ENCODE data around the gene PPP1R9A. TPM values are rescaled to one million over a fixed set of nuclear protein-coding genes. Genes with fewer than 3 reads are reported as not detected.
A peak's percentile ranks its signal among the peaks of the same experiment; 100 is the strongest.

Gene PPP1R9A
- total RNA-seq, 1 experiment from 2014 or later, result 5.9 TPM

DNA sequence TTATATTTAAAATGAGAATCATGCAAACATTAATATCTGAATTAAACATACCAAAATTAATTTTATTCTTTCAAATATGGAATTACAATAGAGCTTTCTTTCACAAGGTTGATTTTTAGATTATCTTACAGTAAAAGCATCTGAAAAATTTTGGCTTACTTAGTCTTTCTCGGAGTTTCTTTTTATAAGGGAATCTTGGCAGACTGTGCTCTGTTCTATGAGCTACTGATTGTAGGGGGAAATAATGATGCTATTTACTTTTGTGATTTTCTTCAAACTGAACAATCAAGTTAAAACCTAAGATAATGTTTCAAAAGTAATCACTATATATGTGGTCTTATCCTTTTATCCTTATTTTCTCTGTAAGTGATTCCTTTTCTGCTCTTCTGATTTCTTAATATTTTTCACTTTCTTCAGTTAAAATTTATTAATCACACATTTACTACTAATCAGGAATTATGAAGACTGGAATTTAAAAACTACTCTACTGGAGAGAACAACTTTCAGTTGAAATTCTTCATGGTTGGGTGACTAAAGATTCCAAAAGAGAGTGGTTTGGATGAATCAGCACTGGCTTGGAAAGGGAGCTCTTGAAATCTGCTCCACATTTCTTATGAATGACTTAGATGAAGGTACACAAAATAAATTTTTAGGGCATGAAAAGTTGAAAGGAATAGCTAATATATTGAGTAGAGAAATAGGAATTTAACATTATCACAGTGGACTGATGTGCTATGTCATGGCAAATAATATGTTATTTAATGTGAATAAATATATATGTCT lies 103.9 kb downstream of the PPP1R9A start:
- DNase-seq, result peak; percentile 89
- TF ChIP-seq, protein P1, sequence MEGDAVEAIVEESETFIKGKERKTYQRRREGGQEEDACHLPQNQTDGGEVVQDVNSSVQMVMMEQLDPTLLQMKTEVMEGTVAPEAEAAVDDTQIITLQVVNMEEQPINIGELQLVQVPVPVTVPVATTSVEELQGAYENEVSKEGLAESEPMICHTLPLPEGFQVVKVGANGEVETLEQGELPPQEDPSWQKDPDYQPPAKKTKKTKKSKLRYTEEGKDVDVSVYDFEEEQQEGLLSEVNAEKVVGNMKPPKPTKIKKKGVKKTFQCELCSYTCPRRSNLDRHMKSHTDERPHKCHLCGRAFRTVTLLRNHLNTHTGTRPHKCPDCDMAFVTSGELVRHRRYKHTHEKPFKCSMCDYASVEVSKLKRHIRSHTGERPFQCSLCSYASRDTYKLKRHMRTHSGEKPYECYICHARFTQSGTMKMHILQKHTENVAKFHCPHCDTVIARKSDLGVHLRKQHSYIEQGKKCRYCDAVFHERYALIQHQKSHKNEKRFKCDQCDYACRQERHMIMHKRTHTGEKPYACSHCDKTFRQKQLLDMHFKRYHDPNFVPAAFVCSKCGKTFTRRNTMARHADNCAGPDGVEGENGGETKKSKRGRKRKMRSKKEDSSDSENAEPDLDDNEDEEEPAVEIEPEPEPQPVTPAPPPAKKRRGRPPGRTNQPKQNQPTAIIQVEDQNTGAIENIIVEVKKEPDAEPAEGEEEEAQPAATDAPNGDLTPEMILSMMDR (conservative IDR thresholded peaks at IDR 0.05; ENCODE audit: low read depth, low read length), result no peak
- TF ChIP-seq EZH2 (IDR thresholded peaks at IDR 0.05; ENCODE audit: low read length, unreplicated experiment), result no peak
- TF ChIP-seq EZH2phosphoT487 (IDR thresholded peaks at IDR 0.05; ENCODE audit: borderline replicate concordance, low read length), result no peak
- Histone ChIP-seq H3K9me2 (replicated peaks; ENCODE audit: low read length) (no peaks in the 10 kb centered on the region), H3K4me2 (ENCODE audit: low read length) (peak overlapping the region; percentile 72), H3K36me3 (ENCODE audit: low read depth, low read length) (no peaks in the 10 kb centered on the region), H3K4me3 (ENCODE audit: low read length) (peak overlapping the region; percentile 25; the same call in 1 of the 2 replicates), H3K9me3 (ENCODE audit: low read length) (no peaks in the 10 kb centered on the region), H3K4me1 (ENCODE audit: insufficient read depth, low read length) (peaks cover 23% of the 10 kb centered on the region), H2AFZ (ENCODE audit: low read length) (no peak overlapping the region), H3K79me2 (ENCODE audit: low read length) (no peaks in the 10 kb centered on the region), H3F3A (ENCODE audit: low read length, unreplicated experiment) (peaks cover 15% of the 10 kb centered on the region), H3K27ac (ENCODE audit: low read length) (peak overlapping the region; percentile 84), H3K27me3 (ENCODE audit: low read length) (no peaks in the 10 kb centered on the region), H3K9ac (ENCODE audit: low read length) (0 out of 2 replicates have a peak overlapping the region, but pooled peaks have one; percentile 33), H4K20me1 (ENCODE audit: low read length) (no peaks in the 10 kb centered on the region)
- CTCF ChIA-PET, result interaction anchor here (0.6 kb wide), 2 partner anchors 562 to 679 kb away, joined by 4 to 5 read pairs; no protein-coding TSS in a partner anchor
- intact Hi-C loops (cut with micrococcal nuclease), result loop anchor here (2.0 kb wide), 1 partner anchor 37 kb away; no protein-coding TSS in a partner anchor
- BruUV-seq (replicated peaks), result no TSS peak
- POLR2A ChIA-PET (ENCODE audit: unreplicated experiment), result interaction anchor here (0.6 kb wide), 1 partner anchor 562 kb away, joined by 3 read pairs; no protein-coding TSS in a partner anchor
- ATAC-seq, result peak; percentile 93

DNA sequence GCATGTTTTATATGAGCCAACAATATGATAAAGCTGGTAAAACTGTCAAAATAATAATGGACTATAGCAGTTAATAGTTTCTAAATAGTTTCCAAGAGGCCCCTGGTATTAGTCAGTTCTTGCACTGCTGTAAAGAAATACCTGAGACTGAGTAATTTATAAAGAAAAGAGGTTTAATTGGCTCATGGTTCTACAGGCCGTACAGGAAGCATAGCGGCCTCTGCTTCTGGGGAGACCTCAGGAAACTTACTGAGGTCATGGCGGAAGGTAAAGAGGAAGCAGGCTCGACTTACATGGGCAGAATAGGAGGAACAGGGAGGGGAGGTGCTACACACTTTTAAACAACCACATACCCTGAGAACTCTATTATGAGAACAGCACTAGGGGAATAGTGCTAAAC lies 104.6 kb downstream of the PPP1R9A start:
- H3K27ac ChIP-seq (ENCODE audit: low read length), result peak overlapping the region; percentile 84
- no peaks in the 10 kb centered on the region for H4K20me1 ChIP-seq (ENCODE audit: low read length)
- no peaks in the 10 kb centered on the region for H3K27me3 ChIP-seq (ENCODE audit: low read length)
- TF ChIP-seq, protein P1 (conservative IDR thresholded peaks at IDR 0.05; ENCODE audit: low read depth, low read length), result no peak
- TF ChIP-seq EZH2 (IDR thresholded peaks at IDR 0.05; ENCODE audit: low read length, unreplicated experiment) (no peak), EZH2phosphoT487 (IDR thresholded peaks at IDR 0.05; ENCODE audit: borderline replicate concordance, low read length) (no peak)
- peak; percentile 69 for ATAC-seq
- CTCF ChIA-PET, result interaction anchor here (0.6 kb wide), 2 partner anchors 563 to 678 kb away, joined by 4 to 5 read pairs; no protein-coding TSS in a partner anchor
- H3F3A ChIP-seq (ENCODE audit: low read length, unreplicated experiment), result peaks cover 15% of the 10 kb centered on the region
- H3K4me1 ChIP-seq (ENCODE audit: insufficient read depth, low read length), result peaks cover 23% of the 10 kb centered on the region
- no peaks in the 10 kb centered on the region for H3K9me2 ChIP-seq (replicated peaks; ENCODE audit: low read length)
- no TSS peak for BruUV-seq (replicated peaks)
- no peaks in the 10 kb centered on the region for H3K9me3 ChIP-seq (ENCODE audit: low read length)
- POLR2A ChIA-PET (ENCODE audit: unreplicated experiment), result no interaction called here
- peak overlapping the region; percentile 11 for H3K4me3 ChIP-seq (ENCODE audit: low read length)
- intact Hi-C loops (cut with micrococcal nuclease), result loop anchor here (2.0 kb wide), 1 partner anchor 37 kb away; no protein-coding TSS in a partner anchor
- H3K36me3 ChIP-seq (ENCODE audit: low read depth, low read length), result no peaks in the 10 kb centered on the region
- peak; percentile 68 for DNase-seq
- no peaks in the 10 kb centered on the region for H3K79me2 ChIP-seq (ENCODE audit: low read length)
- peak overlapping the region; percentile 68 for H3K4me2 ChIP-seq (ENCODE audit: low read length)
- H2AFZ ChIP-seq (ENCODE audit: low read length), result peak overlapping the region; percentile 43; the same call in 1 of the 2 replicates
- no peak overlapping the region for H3K9ac ChIP-seq (ENCODE audit: low read length)

DNA sequence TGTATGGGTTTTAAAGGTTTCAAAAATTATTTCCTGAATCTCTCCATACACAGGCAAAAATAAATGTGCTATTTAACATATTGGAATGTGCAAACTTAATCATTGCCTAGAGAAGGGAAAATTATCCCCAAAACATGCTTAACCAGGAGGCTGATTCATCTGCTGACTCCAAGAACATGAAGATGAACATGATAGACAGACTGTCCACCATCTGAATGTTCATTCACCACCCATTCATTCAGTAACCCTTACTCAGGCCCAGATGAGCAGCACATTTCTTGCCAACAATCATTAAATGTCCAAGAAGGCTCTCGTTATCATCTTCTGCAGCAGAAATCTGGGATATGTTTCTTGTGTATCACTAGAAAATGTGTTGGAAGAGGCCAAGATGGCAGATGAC lies 110.6 kb downstream of the PPP1R9A start:
- no peaks in the 10 kb centered on the region for H3K36me3 ChIP-seq (ENCODE audit: low read depth, low read length)
- no peaks in the 10 kb centered on the region for H4K20me1 ChIP-seq (ENCODE audit: low read length)
- intact Hi-C loops (cut with micrococcal nuclease), result no loop called here
- H3K4me2 ChIP-seq (ENCODE audit: low read length), result no peak overlapping the region
- no peak overlapping the region for H3K4me3 ChIP-seq (ENCODE audit: low read length)
- peaks cover 2% of the 10 kb centered on the region for H3F3A ChIP-seq (ENCODE audit: low read length, unreplicated experiment)
- peaks cover under 1% of the 10 kb centered on the region; the same call in 1 of the 2 replicates for H3K4me1 ChIP-seq (ENCODE audit: insufficient read depth, low read length)
- no peak overlapping the region for H3K9ac ChIP-seq (ENCODE audit: low read length)
- no peaks in the 10 kb centered on the region for H3K79me2 ChIP-seq (ENCODE audit: low read length)
- H3K9me3 ChIP-seq (ENCODE audit: low read length), result no peaks in the 10 kb centered on the region
- ChIA-PET POLR2A (ENCODE audit: unreplicated experiment) (no interaction called here), CTCF (no interaction called here)
- no peak overlapping the region for H3K27ac ChIP-seq (ENCODE audit: low read length)
- no peak for ATAC-seq
- no peaks in the 10 kb centered on the region for H3K9me2 ChIP-seq (replicated peaks; ENCODE audit: low read length)
- BruUV-seq (replicated peaks), result no TSS peak
- no peak for DNase-seq
- TF ChIP-seq EZH2phosphoT487 (IDR thresholded peaks at IDR 0.05; ENCODE audit: borderline replicate concordance, low read length), result no peak
- TF ChIP-seq, protein P1 (conservative IDR thresholded peaks at IDR 0.05; ENCODE audit: low read depth, low read length), result no peak
- TF ChIP-seq EZH2 (IDR thresholded peaks at IDR 0.05; ENCODE audit: low read length, unreplicated experiment), result no peak
- H3K27me3 ChIP-seq (ENCODE audit: low read length), result no peaks in the 10 kb centered on the region
- H2AFZ ChIP-seq (ENCODE audit: low read length), result no peak overlapping the region

All from PC-3 (cell line).